Liver (tissue), 3 donors: ENCODE data around the gene DNAH1.

ENCODE experiments used
- CTCF ChIP-seq: fragments of 150-350 bp; IDR thresholded peaks from 2 replicates; pipeline ENCODE4 v1.5.1; 2017; ENCODE audit warnings: improper control_type of control experiment, low read depth, low read length; ENCODE audit not compliant: missing input control
- HNF4A ChIP-seq, 2 donors: conservative IDR thresholded peaks; 2 replicates each; pipeline ENCODE4 v1.6.1; 2016; ENCODE audit warnings: antibody characterized with exemption in 2 of 2, mild to moderate bottlenecking in 2 of 2
- RAD21 ChIP-seq, 2 donors: IDR thresholded peaks; 2 replicates each; pipeline ENCODE4 v1.6.1; 2016; ENCODE audit warnings: antibody characterized with exemption in 2 of 2, mild to moderate bottlenecking in 2 of 2
- YY1 ChIP-seq: IDR thresholded peaks from 2 replicates; pipeline ENCODE4 v1.6.1; 2016; ENCODE audit warnings: antibody characterized with exemption, mild to moderate bottlenecking
- donor health status: healthy.
- donor health status: healthy.

DNA sequence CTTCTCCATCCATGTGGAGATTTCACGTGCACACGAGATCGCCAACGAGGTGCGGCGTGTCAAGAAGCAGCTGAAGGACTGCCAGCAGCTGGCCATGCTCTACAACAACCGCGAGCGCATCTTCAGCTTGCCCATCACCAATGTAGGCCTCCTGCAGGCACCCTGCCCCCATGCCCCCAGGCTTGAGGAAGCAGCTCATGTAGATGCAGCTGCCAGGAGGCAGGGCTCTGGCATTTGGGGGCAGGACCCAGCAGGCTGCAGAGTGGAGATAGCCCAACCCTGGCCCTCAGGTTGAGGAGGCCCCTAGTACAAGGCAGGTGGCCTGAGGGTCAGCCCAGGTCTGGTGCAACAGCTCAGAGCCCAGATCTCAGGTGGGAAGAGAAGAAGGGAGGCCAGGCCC is 36.4 kb downstream of the DNAH1 start:
- TF ChIP-seq HNF4A (conservative IDR thresholded peaks at IDR 0.05) (no peak), YY1 (no peak), CTCF (no peak), RAD21 (IDR thresholded peaks at IDR 0.05) (no peak)
